K562 (cell line): ENCODE data around the gene SUPT20H. TPM values are rescaled to one million over a fixed set of nuclear protein-coding genes. Genes with fewer than 3 reads are reported as not detected.

ENCODE experiments used
- ATAC-seq: fragments of 200-7000 bp; cut with Tn5 transposase; 3 replicates; pipeline ENCODE4 v1.9.1; 2020; ENCODE audit warnings: moderate library complexity
- Bru-seq: library from RNA; stranded (reverse); fragments of 400-500 nt; gene quantifications from one replicate; lab custom pipeline; 2021; lab: Mats Ljungman, UMichigan
- BruChase-seq, 2 experiments: library from RNA; stranded (reverse); fragments of 400-500 nt; gene quantifications; one replicate each; lab custom pipeline; 2021; lab: Mats Ljungman, UMichigan
- BruUV-seq: library from RNA; stranded (reverse); fragments of 400-500 nt; replicated peaks from 2 replicates; lab custom pipeline; 2021; lab: Mats Ljungman, UMichigan
- CTCF ChIA-PET: fragments of 300-600 bp; formaldehyde crosslinking; extraction: SDS; loops from one replicate; lab custom pipeline; 2021; ENCODE audit warnings: low intra/inter-chr PET ratio; lab: Yijun Ruan, JAX
- POLR2A ChIA-PET: fragments of 300-600, 350-650 bp; sonication (Branson Sonifier 250); formaldehyde crosslinking; extraction: SDS; loops from one replicate; lab custom pipeline; 2021; ENCODE audit warnings: antibody characterized with exemption, inconsistent platforms; lab: Yijun Ruan, JAX
- DNase-seq, 4 experiments: peaks; one replicate each; pipeline versions ENCODE4 v3.0.0 to v3.0.0-alpha.2; 2011 to 2018; ENCODE audit warnings: low spot score in 3 of 4, mixed read lengths in 3 of 4; ENCODE audit errors: extremely low read depth in 1 of 4
- FAIRE-seq: peaks from 2 replicates; lab custom pipeline; 2011; peaks lifted over from hg19 to GRCh38; lab: Jason Lieb, UNC
- H2AFZ ChIP-seq: 2 replicates; pipeline ENCODE4 v1.6.0; 2011; ENCODE audit warnings: low read depth, low read length, control low read depth, inconsistent platforms
- H3K27ac ChIP-seq: fragments of 200-600 bp; 3 replicates; pipeline ENCODE4 v1.8.0; 2011; ENCODE audit warnings: low read depth, mild to moderate bottlenecking, control low read depth, inconsistent platforms, low read length, moderate library complexity, mixed read lengths; ENCODE audit errors: extremely low read depth
- H3K27me3 ChIP-seq, 2 experiments: fragments of 300-600 bp in 1 of 2; 2 replicates in 1 of 2; 3 replicates in 1 of 2; pipeline versions ENCODE4 v1.6.0 to v1.8.0; 2011; ENCODE audit warnings: inconsistent platforms in 2 of 2, low read length in 2 of 2, mild to moderate bottlenecking in 1 of 2, mixed read lengths in 1 of 2, moderate library complexity in 1 of 2; ENCODE audit not compliant: control insufficient read depth in 2 of 2, insufficient read depth in 2 of 2
- H3K36me3 ChIP-seq: fragments of 300-600 bp; 3 replicates; pipeline ENCODE4 v1.8.0; 2011; ENCODE audit warnings: mild to moderate bottlenecking, low read length, inconsistent platforms; ENCODE audit not compliant: control insufficient read depth, insufficient read depth
- H3K4me1 ChIP-seq, 2 experiments: fragments of 200-600 bp in 1 of 2; replicated peaks in 1 of 2; 2 replicates in 1 of 2; 3 replicates in 1 of 2; pipeline versions ENCODE4 v1.5.1 to v1.8.0; 2011; ENCODE audit warnings: inconsistent platforms in 2 of 2, low read length in 2 of 2, mild to moderate bottlenecking in 1 of 2, mixed read lengths in 1 of 2, moderate library complexity in 1 of 2; ENCODE audit not compliant: control insufficient read depth in 2 of 2, insufficient read depth in 2 of 2
- H3K4me2 ChIP-seq: 2 replicates; pipeline ENCODE4 v1.6.1; 2011; ENCODE audit warnings: low read length, control low read depth, inconsistent platforms, mixed read lengths; ENCODE audit not compliant: insufficient read depth
- H3K4me3 ChIP-seq: fragments of 200-600 bp; sonication (generic), shearing (Covaris generic); 2 replicates; pipeline ENCODE4 v1.5.1; 2016; ENCODE audit warnings: control low read depth, inconsistent platforms
- H3K79me2 ChIP-seq: fragments of 200-600 bp; 3 replicates; pipeline ENCODE4 v1.8.0; 2011; ENCODE audit warnings: low read length, inconsistent platforms; ENCODE audit not compliant: control insufficient read depth, insufficient read depth
- H3K9ac ChIP-seq, 2 experiments: 2 replicates each; pipeline versions ENCODE4 v1.6.0 to v1.6.1; 2011; ENCODE audit warnings: low read depth in 2 of 2, low read length in 2 of 2, control low read depth in 1 of 2, inconsistent platforms in 1 of 2, mild to moderate bottlenecking in 1 of 2, mixed read lengths in 1 of 2; ENCODE audit not compliant: insufficient read depth in 1 of 2
- H3K9me1 ChIP-seq: one replicate; pipeline ENCODE4 v1.6.0; 2011; ENCODE audit warnings: inconsistent platforms, mild to moderate bottlenecking, low read length, moderate library complexity; ENCODE audit not compliant: control insufficient read depth, insufficient read depth
- H3K9me3 ChIP-seq: replicated peaks from 2 replicates; pipeline ENCODE4 v1.5.1; 2011; ENCODE audit warnings: low read depth, low read length, inconsistent platforms; ENCODE audit not compliant: control insufficient read depth, insufficient read depth
- H4K20me1 ChIP-seq: replicated peaks from 2 replicates; pipeline ENCODE4 v1.6.1; 2011; ENCODE audit warnings: low read length, inconsistent platforms, mixed read lengths; ENCODE audit not compliant: control insufficient read depth, insufficient read depth
- CCNT2 ChIP-seq: IDR thresholded peaks from 2 replicates; pipeline ENCODE4 v1.6.1; 2011; ENCODE audit warnings: borderline replicate concordance, low read depth, mild to moderate bottlenecking, moderate library complexity, mixed read lengths, low read length; ENCODE audit not compliant: insufficient read length; ENCODE audit errors: extremely low read depth
- EZH2 ChIP-seq: IDR thresholded peaks from 2 replicates; pipeline ENCODE4 v1.6.1; 2012; ENCODE audit warnings: low read depth, mild to moderate bottlenecking, inconsistent platforms, low read length, borderline replicate concordance
- HOXB6 ChIP-seq: fragments of 250-450 bp; sonication (Bioruptor Pico); IDR thresholded peaks from 2 replicates; pipeline ENCODE4 v1.5.1; 2022; ENCODE audit warnings: mild to moderate bottlenecking, borderline replicate concordance
- MXI1 ChIP-seq: IDR thresholded peaks from 2 replicates; pipeline ENCODE4 v1.6.1; 2011; ENCODE audit warnings: low read depth, mild to moderate bottlenecking, improper control_type of control experiment, low read length
- NR1H2 ChIP-seq: sonication (generic); formaldehyde crosslinking; IDR thresholded peaks from 2 replicates; pipeline ENCODE4 v1.4.0; 2020; ENCODE audit warnings: mild to moderate bottlenecking, missing genetic modification reagents
- NR4A1 ChIP-seq, 2 experiments: fragments of 250-450 bp in 1 of 2; fragments of 450-650 bp in 1 of 2; sonication (Bioruptor Pico) in 1 of 2; IDR thresholded peaks; 2 replicates each; pipeline versions ENCODE4 v1.4.0 to v1.6.1; 2016 to 2020; ENCODE audit warnings: mild to moderate bottlenecking in 2 of 2, missing compliant biosample characterization in 1 of 2, missing genetic modification characterization in 1 of 2, moderate library complexity in 1 of 2
- TRIM24 ChIP-seq, 2 experiments: fragments of 450-650 bp; IDR thresholded peaks; 2 replicates each; pipeline ENCODE4 v1.6.1; 2016
- ZNF445 ChIP-seq: fragments of 250-450 bp; sonication (Bioruptor Pico); IDR thresholded peaks from 2 replicates; pipeline ENCODE4 v1.4.0; 2020; ENCODE audit warnings: low read depth, mild to moderate bottlenecking, moderate library complexity
- ZNF76 ChIP-seq: fragments of 250-450 bp; sonication (Bioruptor Pico); IDR thresholded peaks from 2 replicates; pipeline ENCODE4 v1.4.0; 2020; ENCODE audit warnings: mild to moderate bottlenecking, moderate library complexity, borderline replicate concordance
- WGBS: fragments of 100-300 bp; shearing (Covaris generic); methylation state at CpG from one replicate; pipeline ENCODE4 v1.1.6; 2016; ENCODE audit warnings: low coverage, mixed read lengths; ENCODE audit not compliant: insufficient coverage; ENCODE audit errors: missing lambda C conversion rate; 5-methylcytosine and 5-hydroxymethylcytosine counted together
- in situ Hi-C: fragments of 300-500 bp; cut with MboI; formaldehyde crosslinking; loops from 4 replicates; pipeline ENCODE4 v1.15.0; 2018; ENCODE audit warnings: inconsistent platforms, mixed read lengths
- intact Hi-C: fragments of 100-400 bp; cut with micrococcal nuclease; formaldehyde crosslinking; loops from 2 replicates; pipeline ENCODE4 v1.14.2; 2022
- long read RNA-seq, 3 experiments: library from polyadenylated mRNA in 2 of 3; library from RNA in 1 of 3; unstranded in 2 of 3; stranded (forward) in 1 of 3; transcript quantifications; one replicate each; pipeline ENCODE4 v2.0.0, GENCODE V29; 2019 to 2022
- polyA minus RNA-seq, 3 experiments: library from RNA; depleted of rRNA, polyadenylated mRNA; stranded (reverse); fragments of >200 nt; gene quantifications; 2 replicates each; pipeline ENCODE4 v1.2.3, GENCODE V29; 2011
- polyA plus RNA-seq, 8 experiments: library from polyadenylated mRNA; depleted of rRNA in 4 of 8; stranded (reverse) in 5 of 8; unstranded in 3 of 8; fragments of >200 nt; fragmentation: Nextera tagmentation in 2 of 8; fragmentation: Illumina TruSeq in 1 of 8; extraction: Ambion mirVana in 2 of 8; extraction: Trizol in 1 of 8; gene quantifications; 2 replicates each; pipeline versions ENCODE4 v1.2.1 to v1.2.3, GENCODE V29; 2011 to 2014; ENCODE audit warnings: inconsistent platforms in 1 of 8, missing spikeins in 1 of 8
- total RNA-seq, 7 experiments: library from RNA; depleted of rRNA in 6 of 7; stranded (reverse); fragments of >200 nt in 6 of 7; fragmentation: Illumina TruSeq in 2 of 7; extraction: Trizol in 2 of 7; gene quantifications; 2 replicates each; pipeline versions ENCODE4 v1.2.1 to v1.2.3, GENCODE V29; 2011 to 2021; ENCODE audit warnings: low replicate concordance in 1 of 7
- TF ChIP-seq, protein P1 (sequence below), 3 experiments: fragments of 200-800 bp in 1 of 3; fragments of 250-450 bp in 1 of 3; fragments of 450-650 bp in 1 of 3; sonication (Bioruptor Pico) in 1 of 3; sonication (Bioruptor generic) in 1 of 3; formaldehyde crosslinking in 1 of 3; IDR thresholded peaks; 2 replicates each; pipeline versions ENCODE4 v1.6.1 to v1.8.0; 2016 to 2022; ENCODE audit warnings: mild to moderate bottlenecking in 2 of 3, missing genetic modification characterization in 2 of 3, missing compliant biosample characterization in 1 of 3, moderate library complexity in 1 of 3

The SUPT20H gene
- total RNA-seq (2011; cell fraction: chromatin; rRNA removed; ENCODE audit: low replicate concordance) = 34.3 and 129 TPM in 2 replicates
- total RNA-seq (2011; cell fraction: nucleolus; rRNA removed) = 22.8 and 28.3 TPM in 2 replicates
- 60.0 and 105 TPM in 2 replicates for total RNA-seq (2011; cell fraction: nucleoplasm; rRNA removed)
- total RNA-seq (2014; rRNA removed) = 16.7 and 21.6 TPM in 2 replicates
- total RNA-seq (2014; rRNA removed; fragmentation: Illumina TruSeq; extraction: Trizol) = 38.2 and 38.4 TPM in 2 replicates
- total RNA-seq (2015; rRNA removed; fragmentation: Illumina TruSeq; extraction: Trizol) = 39.0 and 45.2 TPM in 2 replicates
- total RNA-seq (2021) = 29.2 and 31.8 TPM in 2 replicates
- polyA plus RNA-seq (2011; rRNA removed) = 58.4 and 64.7 TPM in 2 replicates
- polyA plus RNA-seq (2011; cell fraction: cytosol; rRNA removed) = 28.9 and 40.6 TPM in 2 replicates
- 70.9 and 79.3 TPM in 2 replicates for polyA plus RNA-seq (2011; cell fraction: nucleus; rRNA removed)
- 31.5 and 38.6 TPM in 2 replicates for polyA plus RNA-seq (2012)
- polyA plus RNA-seq (2014; fragmentation: Illumina TruSeq; extraction: Trizol) = 53.1 and 71.8 TPM in 2 replicates
- 10 to 100 TPM; 11.4 to 14.8 TPM for polyA plus RNA-seq (2014; fragmentation: Nextera tagmentation; extraction: Ambion mirVana)
- 31.7 and 33.4 TPM in 2 replicates for polyA plus RNA-seq (2014; rRNA removed)
- 68.0 and 71.6 TPM in 2 replicates for polyA minus RNA-seq (2011; rRNA and poly(A)+ RNA removed)
- 15.1 and 18.0 TPM in 2 replicates for polyA minus RNA-seq (2011; cell fraction: cytosol; rRNA and poly(A)+ RNA removed)
- polyA minus RNA-seq (2011; cell fraction: nucleus; rRNA and poly(A)+ RNA removed) = 53.2 and 93.7 TPM in 2 replicates
- percentile 77 among the genes with signal in this experiment for Bru-seq, nascent RNA
- BruChase-seq, experiment 1, labeled RNA remaining after a 2-hour chase = percentile 83 among the genes with signal in this experiment
- percentile 83 among the genes with signal in this experiment for BruChase-seq, experiment 2, labeled RNA remaining after a 6-hour chase
- long read RNA-seq, experiment 1, transcript SUPT20H-201 (26 exons, 2,739 nt) = major isoform, 7 of 118 reads
- long read RNA-seq, experiment 1, partial matches to known transcripts = 24 of 118 reads
- long read RNA-seq, experiment 1, other reads (novel, unspliced or antisense) = 85 of 118 reads
- long read RNA-seq, experiment 2, partial matches to known transcripts = 7 of 16 reads
- long read RNA-seq, experiment 2, other reads (novel, unspliced or antisense) = 7 of 16 reads
- long read RNA-seq, experiment 3, partial matches to known transcripts = 4 of 19 reads
- long read RNA-seq, experiment 3, other reads (novel, unspliced or antisense) = 12 of 19 reads

- WGBS = 1% methylated on average over 32 of the region's 75 CpGs
- TF ChIP-seq EZH2 (no peak), ZNF76 (CRISPR knock-in tag) (no peak), NR1H2 (CRISPR knock-in tag) (no peak), NR4A1 (CRISPR knock-in tag; IDR thresholded peaks at IDR 0.05) (no peak), NR4A1 (tag; IDR thresholded peaks at IDR 0.05) (0 out of 2 replicates have a peak, but pooled peaks have one; percentile 32), MXI1 (no peak), HOXB6 (CRISPR knock-in tag) (no peak), TRIM24 (IDR thresholded peaks at IDR 0.05) (peak in 1 of 2 experiments; percentile 52; a peak in 1 of 4 replicates), CCNT2 (peak; percentile 44), ZNF445 (CRISPR knock-in tag) (no peak)
- TF ChIP-seq, protein P1, sequence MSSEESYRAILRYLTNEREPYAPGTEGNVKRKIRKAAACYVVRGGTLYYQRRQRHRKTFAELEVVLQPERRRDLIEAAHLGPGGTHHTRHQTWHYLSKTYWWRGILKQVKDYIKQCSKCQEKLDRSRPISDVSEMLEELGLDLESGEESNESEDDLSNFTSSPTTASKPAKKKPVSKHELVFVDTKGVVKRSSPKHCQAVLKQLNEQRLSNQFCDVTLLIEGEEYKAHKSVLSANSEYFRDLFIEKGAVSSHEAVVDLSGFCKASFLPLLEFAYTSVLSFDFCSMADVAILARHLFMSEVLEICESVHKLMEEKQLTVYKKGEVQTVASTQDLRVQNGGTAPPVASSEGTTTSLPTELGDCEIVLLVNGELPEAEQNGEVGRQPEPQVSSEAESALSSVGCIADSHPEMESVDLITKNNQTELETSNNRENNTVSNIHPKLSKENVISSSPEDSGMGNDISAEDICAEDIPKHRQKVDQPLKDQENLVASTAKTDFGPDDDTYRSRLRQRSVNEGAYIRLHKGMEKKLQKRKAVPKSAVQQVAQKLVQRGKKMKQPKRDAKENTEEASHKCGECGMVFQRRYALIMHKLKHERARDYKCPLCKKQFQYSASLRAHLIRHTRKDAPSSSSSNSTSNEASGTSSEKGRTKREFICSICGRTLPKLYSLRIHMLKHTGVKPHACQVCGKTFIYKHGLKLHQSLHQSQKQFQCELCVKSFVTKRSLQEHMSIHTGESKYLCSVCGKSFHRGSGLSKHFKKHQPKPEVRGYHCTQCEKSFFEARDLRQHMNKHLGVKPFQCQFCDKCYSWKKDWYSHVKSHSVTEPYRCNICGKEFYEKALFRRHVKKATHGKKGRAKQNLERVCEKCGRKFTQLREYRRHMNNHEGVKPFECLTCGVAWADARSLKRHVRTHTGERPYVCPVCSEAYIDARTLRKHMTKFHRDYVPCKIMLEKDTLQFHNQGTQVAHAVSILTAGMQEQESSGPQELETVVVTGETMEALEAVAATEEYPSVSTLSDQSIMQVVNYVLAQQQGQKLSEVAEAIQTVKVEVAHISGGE (CRISPR knock-in tag; IDR thresholded peaks at IDR 0.05) = peak in 2 of 3 experiments; percentile 15 to 88; a peak in 3 of 6 replicates
Measured at GRCh38 chr13:37058910-37059847, at the start of gene SUPT20H. Gene SUPT20H, minus strand, starts transcription at chr13:37059688. Its CDS starts 8,198 bp downstream, at chr13:37051490.

More at GRCh38 chr13:37058910-37059847, at the start of gene SUPT20H:
- Histone ChIP-seq H3K36me3 (peaks cover 3% of the 10 kb centered on the region; the same call in 1 of the 3 replicates), H3K4me1 (no peaks in the 10 kb centered on the region; a peak in 1 of 5 replicates), H3K4me3 (peak within 1 kb of the TSS; percentile 89), H3K79me2 (peaks cover 29% of the 10 kb centered on the region), H3K27me3 (no peaks in the 10 kb centered on the region), H3K9ac (peak within 1 kb of the TSS; percentile 83 to 94), H3K4me2 (peak within 1 kb of the TSS; percentile 76), H2AFZ (peak within 1 kb of the TSS; percentile 84), H3K9me3 (no peaks in the 10 kb centered on the region), H4K20me1 (no peaks in the 10 kb centered on the region), H3K27ac (peak within 1 kb of the TSS; percentile 89), H3K9me1 (no peaks in the 10 kb centered on the region)
- CTCF ChIA-PET = no interaction called here
- ATAC-seq = peak; percentile 98
- DNase-seq = peak; percentile 82 to 91 (median 84)
- FAIRE-seq = peak; percentile 76
- POLR2A ChIA-PET = interaction anchor here (0.6 to 0.7 kb wide), 3 partner anchors 11 to 1566 kb away, joined by 3 read pairs; no protein-coding TSS in a partner anchor
- BruUV-seq = TSS peak; percentile 72
- in situ Hi-C loops (no loop called here), intact Hi-C loops (loop anchor here (5.0 kb wide), 1 partner anchor 57 kb away; the partner anchor contains the start of gene EXOSC8)
